Vagina (tissue), 2 donors: Measurements from ENCODE around the gene PLEKHG4B.

Experiments used
- CTCF ChIP-seq, 3 experiments: fragments of 450-650 bp in 2 of 3; fragments of 200-600 bp in 1 of 3; sonication (generic) in 1 of 3; IDR thresholded peaks; one replicate each; pipeline ENCODE4 v1.5.1; 2017 to 2019; ENCODE audit warnings: antibody characterized with exemption in 3 of 3, mild to moderate bottlenecking in 2 of 3, moderate library complexity in 2 of 3
- POLR2A ChIP-seq, 2 donors: fragments of 450-650 bp; IDR thresholded peaks; one replicate each; pipeline ENCODE4 v1.6.1; 2017; ENCODE audit warnings: antibody characterized with exemption in 2 of 2, mild to moderate bottlenecking in 2 of 2, moderate library complexity in 2 of 2

DNA sequence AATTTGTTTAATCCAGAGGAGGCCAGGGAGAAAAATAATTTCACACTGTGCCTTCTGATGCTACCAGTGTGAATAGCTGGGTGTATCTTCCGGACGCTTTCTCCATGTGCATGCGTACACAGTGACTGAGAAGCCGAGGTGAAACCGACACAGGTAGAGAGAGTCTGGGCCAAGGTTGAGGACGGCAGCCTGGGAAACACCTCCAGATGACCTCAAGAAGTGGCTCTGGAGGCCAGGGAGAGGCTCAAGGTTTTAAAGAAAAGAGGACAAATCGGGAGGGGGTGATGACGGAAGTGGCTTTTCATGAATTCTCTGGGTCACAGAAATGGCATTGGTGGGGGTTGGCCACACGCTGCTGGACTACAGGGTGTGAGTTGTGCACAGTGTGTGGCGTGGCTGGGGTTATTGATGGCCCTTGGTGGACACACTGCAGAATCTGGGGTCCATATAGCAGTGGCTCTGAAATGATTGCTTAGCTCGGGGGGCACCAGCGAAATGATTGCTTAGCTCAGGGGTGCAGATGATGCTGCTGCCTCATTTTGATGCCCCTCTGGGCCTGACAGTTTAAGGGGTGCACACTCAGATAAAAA lies 65.3 kb downstream of the PLEKHG4B start:
- TF ChIP-seq CTCF (IDR thresholded peaks at IDR 0.05), result no peak
- TF ChIP-seq POLR2A (IDR thresholded peaks at IDR 0.05), result no peak
